Neuronal stem cell (in vitro differentiated cells): ENCODE results near the gene FBXL7.

Experiments
- DNase-seq: peaks from one replicate; pipeline ENCODE4 v3.0.0-alpha.2; 2013; ENCODE audit warnings: low spot score
- H2AFZ ChIP-seq: one replicate; pipeline ENCODE4 v1.6.1; 2013; ENCODE audit warnings: mild to moderate bottlenecking, low read length, inconsistent platforms
- H2AK5ac ChIP-seq: 2 replicates; pipeline ENCODE4 v1.6.1; 2013; ENCODE audit warnings: low read depth, mild to moderate bottlenecking, inconsistent platforms, low read length, moderate library complexity, mixed read lengths
- H2BK120ac ChIP-seq: 2 replicates; pipeline ENCODE4 v1.6.1; 2013; ENCODE audit warnings: low read depth, mild to moderate bottlenecking, inconsistent platforms, low read length, moderate library complexity, mixed read lengths
- H2BK12ac ChIP-seq: one replicate; pipeline ENCODE4 v1.6.1; 2013; ENCODE audit warnings: low read length, inconsistent platforms
- H2BK15ac ChIP-seq: 2 replicates; pipeline ENCODE4 v1.6.1; 2013; ENCODE audit warnings: mild to moderate bottlenecking, low read length, inconsistent platforms, mixed read lengths
- H2BK5ac ChIP-seq: one replicate; pipeline ENCODE4 v1.6.1; 2013; ENCODE audit warnings: inconsistent platforms, mild to moderate bottlenecking, low read length, moderate library complexity
- H3K14ac ChIP-seq: one replicate; pipeline ENCODE4 v1.6.1; 2013; ENCODE audit warnings: low read length, inconsistent platforms
- H3K18ac ChIP-seq: 2 replicates; pipeline ENCODE4 v1.6.1; 2013; ENCODE audit warnings: low read length, inconsistent platforms
- H3K23ac ChIP-seq: 2 replicates; pipeline ENCODE4 v1.6.1; 2013; ENCODE audit warnings: low read depth, mild to moderate bottlenecking, mixed read lengths, low read length, inconsistent platforms; ENCODE audit not compliant: poor library complexity
- H3K27ac ChIP-seq: replicated peaks from 3 replicates; pipeline ENCODE4 v1.5.1; 2013; ENCODE audit warnings: low read length, inconsistent platforms
- H3K27me3 ChIP-seq, 3 experiments: 2 replicates each; pipeline ENCODE4 v1.6.1; 2013; ENCODE audit warnings: low read length in 3 of 3, mild to moderate bottlenecking in 2 of 3, inconsistent platforms in 1 of 3, low read depth in 1 of 3, mixed read lengths in 1 of 3, moderate library complexity in 1 of 3; ENCODE audit not compliant: control insufficient read depth in 3 of 3, insufficient read depth in 3 of 3
- H3K36me3 ChIP-seq, 2 donors: replicated peaks in 1 of 2; 2 replicates each; pipeline ENCODE4 v1.6.1; 2013; ENCODE audit warnings: low read length in 2 of 2; ENCODE audit not compliant: control insufficient read depth in 2 of 2, insufficient read depth in 2 of 2
- H3K4ac ChIP-seq: 2 replicates; pipeline ENCODE4 v1.6.1; 2013; ENCODE audit warnings: inconsistent platforms, mild to moderate bottlenecking, low read length, moderate library complexity
- H3K4me1 ChIP-seq, 2 donors: 1 replicate in 1 of 2; 2 replicates in 1 of 2; pipeline ENCODE4 v1.6.1; 2013; ENCODE audit warnings: low read length in 2 of 2, low read depth in 1 of 2; ENCODE audit not compliant: control insufficient read depth in 2 of 2, insufficient read depth in 1 of 2
- H3K4me2 ChIP-seq: one replicate; pipeline ENCODE4 v1.6.1; 2013; ENCODE audit warnings: mild to moderate bottlenecking, low read length, inconsistent platforms; ENCODE audit not compliant: insufficient read depth, poor library complexity, severe bottlenecking
- H3K4me3 ChIP-seq, 2 donors: 2 replicates each; pipeline ENCODE4 v1.5.1; 2013; ENCODE audit warnings: low read length in 2 of 2, mild to moderate bottlenecking in 2 of 2, inconsistent platforms in 1 of 2, moderate library complexity in 1 of 2
- H3K79me1 ChIP-seq: one replicate; pipeline ENCODE4 v1.6.1; 2013; ENCODE audit warnings: low read depth, mild to moderate bottlenecking, inconsistent platforms, low read length, moderate library complexity
- H3K9ac ChIP-seq: one replicate; pipeline ENCODE4 v1.6.1; 2013; ENCODE audit warnings: mild to moderate bottlenecking, low read depth, low read length, inconsistent platforms; ENCODE audit not compliant: poor library complexity
- H3K9me3 ChIP-seq, 2 donors: replicated peaks in 1 of 2; 2 replicates each; pipeline versions ENCODE3 to v1.6.1; 2013; ENCODE audit warnings: low read length in 2 of 2, mild to moderate bottlenecking in 2 of 2, inconsistent platforms in 1 of 2, low read depth in 1 of 2, mixed read lengths in 1 of 2, moderate library complexity in 1 of 2; ENCODE audit not compliant: control insufficient read depth in 2 of 2, insufficient read depth in 1 of 2
- H4K8ac ChIP-seq: one replicate; pipeline ENCODE4 v1.6.1; 2013; ENCODE audit warnings: low read depth, mild to moderate bottlenecking, inconsistent platforms, low read length, moderate library complexity
- H4K91ac ChIP-seq: one replicate; pipeline ENCODE4 v1.6.1; 2013; ENCODE audit warnings: low read length, low read depth, mild to moderate bottlenecking, inconsistent platforms; ENCODE audit not compliant: poor library complexity
- WGBS, 2 donors: extraction: QIAGEN DNeasy Blood & Tissue Kit; methylation state at CpG; one replicate each; pipeline ENCODE4 v1.1.7; 2013; ENCODE audit warnings: missing lambda C conversion rate in 2 of 2, mixed read lengths in 1 of 2; ENCODE audit not compliant: insufficient read length in 2 of 2, insufficient replicate concordance in 1 of 2; ENCODE audit errors: extremely low coverage in 2 of 2; 5-methylcytosine and 5-hydroxymethylcytosine counted together

FBXL7 gene

DNA sequence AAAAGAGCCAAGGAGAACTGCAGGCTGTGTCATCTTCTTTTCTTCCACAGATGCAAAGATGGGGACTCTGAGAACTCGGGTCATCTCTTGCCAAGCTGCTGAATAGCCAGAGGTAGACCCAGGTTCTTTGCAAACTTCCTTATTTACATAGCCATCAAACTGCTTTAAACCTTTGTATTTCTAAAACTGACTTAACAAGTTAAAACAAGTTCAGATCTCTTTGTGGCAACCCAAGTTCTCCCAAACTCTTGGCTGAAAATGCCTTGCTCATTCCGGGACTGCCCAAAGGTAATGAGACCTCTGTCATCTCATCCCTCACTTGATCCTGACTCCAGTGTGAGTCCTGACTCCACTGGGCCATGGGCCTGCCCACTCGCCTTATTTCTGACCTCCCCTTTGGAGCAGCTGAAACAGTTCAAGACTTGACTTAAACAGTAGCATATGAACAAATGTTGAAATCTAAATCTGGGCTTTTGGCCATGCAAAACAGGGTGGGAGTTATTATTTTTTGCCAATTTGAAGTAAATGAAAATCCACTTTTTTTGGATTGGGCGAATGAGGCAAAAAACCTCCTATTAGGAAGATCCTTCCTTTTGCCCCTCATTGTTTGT, 50.6 kb downstream of the FBXL7 start:
- Histone ChIP-seq H3K4ac (no peak overlapping the region), H3K9me3 (no peaks in the 10 kb centered on the region), H3K23ac (no peak overlapping the region), H4K91ac (no peak overlapping the region), H3K79me1 (no peaks in the 10 kb centered on the region), H2BK120ac (no peak overlapping the region), H3K36me3 (no peaks in the 10 kb centered on the region), H3K27me3 (no peaks in the 10 kb centered on the region), H2AFZ (no peak overlapping the region), H3K14ac (no peak overlapping the region), H3K18ac (no peak overlapping the region), H3K9ac (no peak overlapping the region), H2BK12ac (no peak overlapping the region), H2BK5ac (no peak overlapping the region), H3K4me1 (peaks cover 3 to 4% of the 10 kb centered on the region in 2 donors), H3K4me2 (no peak overlapping the region), H4K8ac (no peak overlapping the region), H2BK15ac (no peak overlapping the region), H3K27ac (no peak overlapping the region), H3K4me3 (no peak overlapping the region), H2AK5ac (no peak overlapping the region)
- no peak for DNase-seq
- WGBS, 2 donors = no CpG with 5 or more reads among the region's 4 CpGs

DNA sequence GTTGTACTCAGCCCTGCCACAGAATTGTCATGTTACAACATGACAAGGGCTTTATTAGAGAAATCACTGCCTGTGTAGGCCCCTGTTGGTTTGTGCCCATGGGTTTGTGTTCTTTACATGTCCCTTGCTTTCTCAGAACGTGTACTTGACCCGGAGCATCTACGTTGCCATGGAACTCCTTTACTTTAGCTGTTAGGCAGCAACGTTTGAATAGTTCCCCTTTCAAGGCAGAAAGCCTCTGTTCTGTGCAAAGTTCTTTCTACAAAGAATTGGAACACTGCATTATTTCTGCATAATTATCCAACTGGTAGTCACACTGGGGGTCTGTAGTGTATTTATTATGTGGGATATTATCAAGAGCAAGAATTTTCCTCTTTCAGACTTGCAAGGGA, 51.1 kb downstream of the FBXL7 start:
- Histone ChIP-seq H2BK5ac (no peak overlapping the region), H2AK5ac (no peak overlapping the region)

DNA sequence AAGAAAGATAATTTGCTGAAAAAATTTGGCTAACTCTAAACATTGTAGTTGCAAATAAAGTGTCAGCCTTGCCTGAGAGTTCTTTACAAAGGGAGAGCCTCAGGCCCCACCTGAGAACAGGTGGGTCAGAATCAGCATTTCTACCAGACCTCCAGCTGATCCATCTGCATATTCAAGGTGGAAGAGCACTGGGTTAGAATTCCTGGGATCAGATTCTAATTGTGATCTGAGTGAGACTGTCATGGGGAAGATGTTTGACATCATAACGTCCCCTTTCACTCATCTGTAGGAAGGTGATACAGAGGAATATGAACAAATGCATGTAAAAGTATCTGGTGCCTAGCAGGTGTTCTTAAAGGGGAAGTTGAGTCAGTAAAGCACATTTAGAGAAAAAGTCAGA, 54.6 kb downstream of the FBXL7 start:
- no peak overlapping the region for H3K4me2 ChIP-seq
- no peak for DNase-seq
- H3K4me1 ChIP-seq = peaks cover 2 to 4% of the 10 kb centered on the region in 2 donors
- H2BK5ac ChIP-seq = no peak overlapping the region
- no peak overlapping the region for H3K18ac ChIP-seq
- no peaks in the 10 kb centered on the region for H3K36me3 ChIP-seq
- no peak overlapping the region for H3K14ac ChIP-seq
- no peak overlapping the region for H3K23ac ChIP-seq
- H3K79me1 ChIP-seq = no peaks in the 10 kb centered on the region
- H2BK15ac ChIP-seq = no peak overlapping the region
- H3K9ac ChIP-seq = no peak overlapping the region
- no peak overlapping the region for H4K91ac ChIP-seq
- H2BK12ac ChIP-seq = no peak overlapping the region
- H4K8ac ChIP-seq = no peak overlapping the region
- no peak overlapping the region for H3K4me3 ChIP-seq
- no peaks in the 10 kb centered on the region for H3K9me3 ChIP-seq
- WGBS, 2 donors = no CpG with 5 or more reads among the region's 1 CpG
- no peaks in the 10 kb centered on the region for H3K27me3 ChIP-seq
- H2AK5ac ChIP-seq = no peak overlapping the region
- H3K27ac ChIP-seq = no peak overlapping the region
- no peak overlapping the region for H3K4ac ChIP-seq
- H2AFZ ChIP-seq = no peak overlapping the region
- H2BK120ac ChIP-seq = no peak overlapping the region

More for the DNA sequence above, 51.1 kb downstream of the FBXL7 start:
- Histone ChIP-seq H2AFZ (no peak overlapping the region), H3K79me1 (no peaks in the 10 kb centered on the region), H3K4ac (no peak overlapping the region), H4K91ac (no peak overlapping the region), H3K4me3 (no peak overlapping the region), H3K9ac (no peak overlapping the region), H3K27ac (no peak overlapping the region), H2BK15ac (no peak overlapping the region), H3K4me2 (no peak overlapping the region), H3K27me3 (no peaks in the 10 kb centered on the region), H3K4me1 (peaks cover 3 to 4% of the 10 kb centered on the region in 2 donors), H2BK120ac (no peak overlapping the region), H3K18ac (no peak overlapping the region), H3K23ac (no peak overlapping the region), H4K8ac (no peak overlapping the region), H3K14ac (no peak overlapping the region), H2BK12ac (no peak overlapping the region), H3K9me3 (no peaks in the 10 kb centered on the region), H3K36me3 (no peaks in the 10 kb centered on the region)
- no CpG with 5 or more reads among the region's 4 CpGs for WGBS, 2 donors
- DNase-seq = no peak

DNA sequence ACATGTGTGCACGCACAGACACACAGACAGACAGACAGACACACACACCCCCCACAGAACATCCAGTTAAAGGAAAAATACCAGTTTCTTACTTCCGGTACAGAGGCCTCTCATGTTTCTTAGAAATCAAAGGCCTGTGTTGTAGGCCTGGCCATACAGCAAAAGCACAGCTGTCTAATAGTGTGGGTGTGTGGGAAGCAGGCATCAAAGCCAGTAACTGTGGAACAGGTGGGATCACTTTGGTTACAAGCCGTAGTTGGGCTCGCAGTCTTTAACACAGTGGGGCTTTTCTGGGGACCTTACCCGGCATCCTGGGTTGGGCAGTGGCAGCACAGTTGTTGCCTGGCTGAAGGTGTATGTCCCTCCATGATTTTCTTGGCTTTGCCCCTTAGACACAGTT, 55.2 kb downstream of the FBXL7 start:
- Histone ChIP-seq H3K23ac (no peak overlapping the region), H3K27me3 (no peaks in the 10 kb centered on the region), H3K4ac (no peak overlapping the region), H3K4me1 (peaks cover 2 to 4% of the 10 kb centered on the region in 2 donors), H2BK15ac (no peak overlapping the region), H2AK5ac (no peak overlapping the region), H3K4me3 (peak overlapping the region in 1 of 2 donors; percentile 12), H2AFZ (no peak overlapping the region), H3K4me2 (no peak overlapping the region), H3K79me1 (no peaks in the 10 kb centered on the region), H2BK120ac (no peak overlapping the region), H2BK5ac (no peak overlapping the region), H2BK12ac (no peak overlapping the region), H4K8ac (no peak overlapping the region), H3K9me3 (no peaks in the 10 kb centered on the region), H3K36me3 (no peaks in the 10 kb centered on the region), H3K9ac (no peak overlapping the region), H4K91ac (no peak overlapping the region), H3K27ac (no peak overlapping the region), H3K14ac (no peak overlapping the region), H3K18ac (no peak overlapping the region)
- DNase-seq = no peak
- no CpG with 5 or more reads among the region's 5 CpGs for WGBS, 2 donors
